Esophagus squamous epithelium (tissue), 5 donors: ENCODE measurements around the gene EWSR1. TPM values are rescaled to one million over a fixed set of nuclear protein-coding genes. Genes with fewer than 3 reads are reported as not detected.

ENCODE experiments used
- DNase-seq: peaks from one replicate; lab custom pipeline; 2025; lab: John Stamatoyannopoulos, UW
- H3K27ac ChIP-seq, 4 donors: fragments of 200-600 bp; sonication (generic); one replicate each; pipeline ENCODE4 v1.5.1; 2016 to 2019; ENCODE audit warnings: mild to moderate bottlenecking in 1 of 4
- H3K27me3 ChIP-seq, 4 donors: fragments of 200-600 bp; sonication (generic); 1 replicate in 3 of 4; 2 replicates in 1 of 4; pipeline versions ENCODE4 v1.5.1 to v1.6.0; 2017 to 2021; ENCODE audit warnings: antibody characterized with exemption in 1 of 4
- H3K36me3 ChIP-seq, 3 donors: fragments of 200-600 bp; sonication (generic); one replicate each; pipeline ENCODE4 v1.5.1; 2016 to 2019
- H3K4me1 ChIP-seq, 3 donors: fragments of 200-600 bp; sonication (generic); one replicate each; pipeline ENCODE4 v1.5.1; 2017 to 2019
- H3K4me3 ChIP-seq, 4 donors: fragments of 200-600 bp; sonication (generic); 1 replicate in 3 of 4; 2 replicates in 1 of 4; pipeline ENCODE4 v1.5.1; 2016 to 2019; ENCODE audit warnings: mild to moderate bottlenecking in 2 of 4, moderate library complexity in 1 of 4
- H3K9me3 ChIP-seq, 3 donors: fragments of 200-600 bp; sonication (generic); one replicate each; pipeline ENCODE4 v1.5.1; 2016 to 2019
- POLR2A ChIP-seq, 4 donors: fragments of 450-650 bp; IDR thresholded peaks; one replicate each; pipeline ENCODE4 v1.6.1; 2017; ENCODE audit warnings: antibody characterized with exemption in 4 of 4, mild to moderate bottlenecking in 4 of 4, moderate library complexity in 3 of 4
- WGBS, 2 donors: methylation state at CpG; one replicate each; pipeline ENCODE4 v1.1.5; 2018; 5-methylcytosine and 5-hydroxymethylcytosine counted together
- intact Hi-C: fragments of 100-400 bp; cut with DNase I; formaldehyde crosslinking; loops from one replicate; pipeline ENCODE4 v1.15.0; 2022
- total RNA-seq, 4 donors: library from RNA; depleted of rRNA; stranded (reverse); fragments of >200 nt; gene quantifications; one replicate each; pipeline ENCODE4 v1.1.0, GENCODE V29; 2016
- TF ChIP-seq, protein P1 (sequence below), 6 experiments: fragments of 450-650 bp in 4 of 6; fragments of 200-600 bp in 2 of 6; sonication (generic) in 2 of 6; IDR thresholded peaks; one replicate each; pipeline ENCODE4 v1.5.1; 2016 to 2019; ENCODE audit warnings: antibody characterized with exemption in 6 of 6, mild to moderate bottlenecking in 4 of 6, moderate library complexity in 4 of 6
- donor health status: DM: yes; HTN: yes; CAD: no.

EWSR1 gene
- total RNA-seq, 4 donors from 2014 or later = 124 to 217 (median 174) TPM

DNA sequence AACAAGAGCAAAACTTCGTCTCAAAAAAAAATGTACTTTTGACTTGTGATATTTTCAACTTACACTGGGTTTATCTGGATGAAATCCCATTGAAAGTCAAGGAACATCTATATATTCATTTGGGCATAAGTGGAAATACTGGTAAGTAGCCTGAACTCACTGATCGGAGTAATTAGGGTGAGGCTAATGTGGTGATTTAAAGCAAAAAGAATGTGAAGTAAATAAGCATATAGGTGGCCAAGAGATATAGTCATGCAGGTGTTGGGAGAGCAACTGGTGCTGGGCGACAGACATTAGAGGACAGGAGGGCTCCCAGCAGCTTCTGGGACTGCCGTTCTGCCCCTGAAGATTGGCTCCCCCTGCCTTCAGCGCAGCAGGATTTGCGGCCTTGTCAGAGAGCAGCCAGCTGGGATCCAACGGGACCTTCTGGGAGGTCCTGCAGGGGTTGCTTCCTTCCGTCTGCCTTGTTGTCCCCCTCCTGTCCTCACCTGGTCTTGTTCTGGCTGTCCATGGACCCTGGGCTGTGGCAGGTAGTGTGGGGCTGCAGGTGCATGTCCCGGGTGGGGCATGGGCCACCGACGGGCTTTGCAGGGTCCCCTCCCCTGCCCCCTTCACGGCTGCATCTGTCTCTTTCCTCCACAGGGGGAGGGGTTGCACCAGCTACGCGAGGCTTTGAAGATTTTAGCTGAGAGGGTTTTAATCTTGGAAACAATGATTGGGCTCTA lies 14.3 kb upstream of the EWSR1 start:
- no peak overlapping the region for H3K4me3 ChIP-seq
- H3K27ac ChIP-seq = no peak overlapping the region
- intact Hi-C loops = no loop called here
- WGBS, 2 donors = 80 to 81% methylated on average over 4 to 6 of the region's 14 CpGs
- H3K36me3 ChIP-seq = peaks cover 0 to 1% (median 0%) of the 10 kb centered on the region in 3 donors
- H3K27me3 ChIP-seq = no peaks in the 10 kb centered on the region
- no peaks in the 10 kb centered on the region for H3K4me1 ChIP-seq
- no peak for DNase-seq
- H3K9me3 ChIP-seq = no peaks in the 10 kb centered on the region
- TF ChIP-seq POLR2A (IDR thresholded peaks at IDR 0.05) = no peak
- TF ChIP-seq, protein P1, sequence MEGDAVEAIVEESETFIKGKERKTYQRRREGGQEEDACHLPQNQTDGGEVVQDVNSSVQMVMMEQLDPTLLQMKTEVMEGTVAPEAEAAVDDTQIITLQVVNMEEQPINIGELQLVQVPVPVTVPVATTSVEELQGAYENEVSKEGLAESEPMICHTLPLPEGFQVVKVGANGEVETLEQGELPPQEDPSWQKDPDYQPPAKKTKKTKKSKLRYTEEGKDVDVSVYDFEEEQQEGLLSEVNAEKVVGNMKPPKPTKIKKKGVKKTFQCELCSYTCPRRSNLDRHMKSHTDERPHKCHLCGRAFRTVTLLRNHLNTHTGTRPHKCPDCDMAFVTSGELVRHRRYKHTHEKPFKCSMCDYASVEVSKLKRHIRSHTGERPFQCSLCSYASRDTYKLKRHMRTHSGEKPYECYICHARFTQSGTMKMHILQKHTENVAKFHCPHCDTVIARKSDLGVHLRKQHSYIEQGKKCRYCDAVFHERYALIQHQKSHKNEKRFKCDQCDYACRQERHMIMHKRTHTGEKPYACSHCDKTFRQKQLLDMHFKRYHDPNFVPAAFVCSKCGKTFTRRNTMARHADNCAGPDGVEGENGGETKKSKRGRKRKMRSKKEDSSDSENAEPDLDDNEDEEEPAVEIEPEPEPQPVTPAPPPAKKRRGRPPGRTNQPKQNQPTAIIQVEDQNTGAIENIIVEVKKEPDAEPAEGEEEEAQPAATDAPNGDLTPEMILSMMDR (IDR thresholded peaks at IDR 0.05) = no peak

GRCh38 chr22:29254286-29254660 lies 13.8 kb upstream of the EWSR1 start:
- TF ChIP-seq, protein P1 (IDR thresholded peaks at IDR 0.05) = no peak
- TF ChIP-seq POLR2A (IDR thresholded peaks at IDR 0.05) = no peak
- 30% methylated on average over 2 of the region's 4 CpGs; no CpG with 5 or more reads in 1 of the 2 donors for WGBS, 2 donors
- intact Hi-C loops = no loop called here

GRCh38 chr22:29255064-29255621 lies 12.9 kb upstream of the EWSR1 start:
- Histone ChIP-seq H3K27me3 (no peaks in the 10 kb centered on the region), H3K9me3 (no peaks in the 10 kb centered on the region), H3K4me3 (no peak overlapping the region), H3K36me3 (peaks cover 0 to 15% (median 0%) of the 10 kb centered on the region in 3 donors), H3K27ac (no peak overlapping the region), H3K4me1 (no peaks in the 10 kb centered on the region)
- 88 to 90% methylated on average over 3 to 4 of the region's 11 CpGs for WGBS, 2 donors
- TF ChIP-seq, protein P1 (IDR thresholded peaks at IDR 0.05) = no peak
- TF ChIP-seq POLR2A (IDR thresholded peaks at IDR 0.05) = no peak
- DNase-seq = no peak
- intact Hi-C loops = no loop called here

More at GRCh38 chr22:29254286-29254660, 13.8 kb upstream of the EWSR1 start:
- H3K4me1 ChIP-seq = no peaks in the 10 kb centered on the region
- no peak overlapping the region for H3K4me3 ChIP-seq
- H3K36me3 ChIP-seq = peaks cover 0 to 7% (median 0%) of the 10 kb centered on the region in 3 donors
- no peaks in the 10 kb centered on the region for H3K9me3 ChIP-seq
- no peak for DNase-seq
- no peak overlapping the region for H3K27ac ChIP-seq
- no peaks in the 10 kb centered on the region for H3K27me3 ChIP-seq

DNA sequence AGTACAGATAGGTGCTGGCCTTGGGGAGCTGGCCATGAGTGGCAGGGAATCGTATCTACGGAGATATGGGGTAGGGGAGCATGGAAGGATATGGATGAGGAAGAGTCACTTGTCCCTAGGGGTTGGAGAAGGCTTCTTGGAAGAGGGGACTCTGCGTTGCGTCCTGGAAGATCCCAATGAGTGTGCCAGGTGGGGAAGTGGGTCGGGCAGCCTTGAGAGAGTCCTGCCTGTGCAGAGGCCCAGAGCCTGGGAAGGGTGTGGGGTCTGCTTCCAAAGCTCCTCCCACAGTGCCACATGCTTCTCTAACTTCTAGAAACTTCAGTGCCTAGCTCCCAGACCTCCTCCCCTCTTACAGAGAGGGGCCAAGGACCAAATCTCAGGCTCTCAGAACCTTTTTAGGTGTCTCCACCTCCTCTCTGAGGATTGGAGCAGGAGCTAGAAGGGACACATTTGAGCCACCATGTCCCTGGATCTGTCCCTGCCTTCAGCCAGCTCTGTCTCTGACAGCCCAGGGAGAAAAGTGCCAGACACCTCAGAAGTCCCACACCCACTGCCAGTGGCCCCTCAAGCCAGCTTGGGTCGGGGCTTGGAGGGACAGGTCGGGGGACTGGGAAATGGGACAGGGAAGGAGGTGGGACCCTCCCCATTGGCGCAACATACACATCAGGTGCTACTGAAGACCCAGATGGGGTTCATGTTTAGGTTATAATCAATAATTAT lies 11.3 kb upstream of the EWSR1 start:
- WGBS, 2 donors = 89 to 90% methylated on average over 5 to 6 of the region's 8 CpGs
- intact Hi-C loops = no loop called here
- Histone ChIP-seq H3K36me3 (peaks cover 0 to 24% (median 0%) of the 10 kb centered on the region in 3 donors), H3K27me3 (no peaks in the 10 kb centered on the region), H3K27ac (no peak overlapping the region), H3K9me3 (no peaks in the 10 kb centered on the region), H3K4me3 (no peak overlapping the region), H3K4me1 (no peaks in the 10 kb centered on the region)
- no peak for DNase-seq
- TF ChIP-seq POLR2A (IDR thresholded peaks at IDR 0.05) = no peak
- TF ChIP-seq, protein P1 (IDR thresholded peaks at IDR 0.05) = no peak

- no peak overlapping the region for H3K27ac ChIP-seq
- H3K27me3 ChIP-seq = no peaks in the 10 kb centered on the region
- WGBS, 2 donors = 54 to 67% methylated on average over 3 of the region's 8 CpGs
- no peak overlapping the region for H3K4me3 ChIP-seq
- no peak for TF ChIP-seq POLR2A (IDR thresholded peaks at IDR 0.05)
- TF ChIP-seq, protein P1 (IDR thresholded peaks at IDR 0.05) = no peak
- peaks cover 0 to 26% (median 0%) of the 10 kb centered on the region in 3 donors for H3K36me3 ChIP-seq
- H3K9me3 ChIP-seq = no peaks in the 10 kb centered on the region
- H3K4me1 ChIP-seq = no peaks in the 10 kb centered on the region
- intact Hi-C loops = no loop called here
- DNase-seq = no peak
Measured at GRCh38 chr22:29257751-29258181, 10.3 kb upstream of the EWSR1 start.
